Hypothalamus (tissue), 51 donors: ENCODE data around the gene FBXW8.

Experiments used
- DNase-seq, 51 donors: peaks; one replicate each; lab custom pipeline; 2025; lab: John Stamatoyannopoulos, UW

FBXW8 gene

DNA sequence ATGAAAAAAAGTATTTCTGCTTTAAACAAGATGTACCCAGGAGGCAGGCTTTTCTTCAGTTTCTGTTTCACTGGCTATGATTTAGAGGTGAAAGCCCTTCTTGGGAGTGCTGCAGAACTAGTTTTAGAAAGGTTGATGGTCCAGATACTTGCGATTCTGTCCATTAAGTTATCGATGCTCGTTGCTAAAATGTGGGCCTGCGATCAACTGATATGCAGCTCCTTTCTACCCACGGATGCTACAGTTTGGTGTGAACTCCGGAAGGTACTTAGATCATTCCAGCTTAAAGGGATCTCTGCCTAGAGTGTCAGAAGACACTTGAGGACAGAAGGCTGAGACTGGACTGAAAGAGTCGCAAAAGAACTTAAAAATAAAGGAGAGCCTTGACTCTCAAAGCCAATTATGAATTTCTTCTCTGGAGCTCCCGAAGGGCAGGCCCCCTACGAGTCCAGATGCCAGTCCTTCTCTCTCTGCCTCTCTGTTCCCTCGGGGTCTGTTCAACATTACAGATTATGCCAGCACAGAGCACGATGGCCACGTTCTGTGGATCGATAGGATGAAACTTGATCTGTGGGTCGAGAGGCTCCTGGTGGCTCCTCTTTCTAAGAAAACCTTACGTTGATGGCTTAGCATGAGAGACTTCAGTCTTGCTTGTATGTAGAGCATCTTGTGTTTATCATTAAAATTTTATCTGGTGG is 40.0 kb downstream of the FBXW8 start:
- DNase-seq: no peak

DNA sequence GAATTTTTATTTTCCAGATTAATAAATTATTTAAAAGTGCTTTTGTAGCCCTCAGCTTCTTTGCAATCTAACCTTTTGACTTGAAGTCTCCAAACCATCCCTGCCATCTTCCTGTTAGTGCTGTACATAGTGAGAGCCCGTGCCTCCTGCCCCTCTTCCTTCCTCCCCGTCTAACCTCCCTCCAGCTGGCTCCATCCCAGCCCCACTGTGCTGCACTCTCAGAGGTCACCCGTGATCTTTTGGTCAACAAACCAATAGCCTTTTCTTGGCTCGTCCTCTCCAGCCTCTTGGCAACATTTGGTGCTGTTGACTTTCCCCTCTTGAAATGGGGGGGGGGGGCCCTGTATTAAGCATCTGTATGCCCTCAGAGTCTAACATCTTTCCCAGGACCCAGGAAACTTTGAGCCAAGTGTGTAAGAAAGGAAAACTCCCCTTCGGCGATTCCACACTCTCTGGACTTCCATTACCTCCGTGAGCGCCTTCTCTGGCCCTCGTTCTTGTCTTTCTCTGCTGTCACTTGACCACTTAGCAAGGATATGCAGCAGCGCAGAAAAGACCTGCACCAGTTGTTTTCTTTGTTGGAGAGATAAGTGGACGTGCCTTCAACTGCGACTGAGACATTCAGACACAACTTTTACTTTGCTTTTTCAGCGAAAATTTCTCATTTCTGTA is 44.1 kb downstream of the FBXW8 start:
- peak in 9 of 51 donors; percentile 7 to 31 (median 10) for DNase-seq

DNA sequence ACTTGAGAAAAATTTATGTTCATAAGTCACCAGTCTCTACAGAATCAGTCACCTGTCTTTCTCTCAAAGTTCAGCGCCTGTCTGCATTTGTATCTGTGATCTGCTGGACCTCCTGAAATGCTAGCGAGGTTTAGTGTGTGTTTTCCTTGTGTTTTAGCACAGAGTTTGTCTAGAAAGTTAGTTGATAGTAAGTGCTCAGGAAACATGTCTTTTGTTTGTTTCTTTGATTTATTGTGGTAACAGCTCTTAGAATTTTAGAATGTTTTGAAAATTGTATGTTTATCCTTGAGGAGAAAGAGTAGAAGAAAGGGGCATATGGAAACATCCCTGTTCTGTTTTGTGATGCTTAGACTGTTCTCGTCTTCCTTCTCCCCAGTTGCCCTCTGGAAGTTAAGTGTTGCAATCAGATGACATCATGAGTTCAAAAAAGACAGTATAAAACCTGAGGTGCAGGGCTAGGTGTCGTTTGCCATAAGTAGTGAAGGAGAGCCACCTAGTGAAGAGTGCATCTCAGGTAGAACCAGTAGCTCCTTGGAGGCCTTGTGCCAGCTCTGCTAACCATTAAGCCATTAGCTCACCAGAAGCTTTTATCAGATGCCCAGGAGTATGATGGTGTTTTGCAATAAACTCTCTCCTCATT is 44.8 kb downstream of the FBXW8 start:
- DNase-seq: no peak

DNA sequence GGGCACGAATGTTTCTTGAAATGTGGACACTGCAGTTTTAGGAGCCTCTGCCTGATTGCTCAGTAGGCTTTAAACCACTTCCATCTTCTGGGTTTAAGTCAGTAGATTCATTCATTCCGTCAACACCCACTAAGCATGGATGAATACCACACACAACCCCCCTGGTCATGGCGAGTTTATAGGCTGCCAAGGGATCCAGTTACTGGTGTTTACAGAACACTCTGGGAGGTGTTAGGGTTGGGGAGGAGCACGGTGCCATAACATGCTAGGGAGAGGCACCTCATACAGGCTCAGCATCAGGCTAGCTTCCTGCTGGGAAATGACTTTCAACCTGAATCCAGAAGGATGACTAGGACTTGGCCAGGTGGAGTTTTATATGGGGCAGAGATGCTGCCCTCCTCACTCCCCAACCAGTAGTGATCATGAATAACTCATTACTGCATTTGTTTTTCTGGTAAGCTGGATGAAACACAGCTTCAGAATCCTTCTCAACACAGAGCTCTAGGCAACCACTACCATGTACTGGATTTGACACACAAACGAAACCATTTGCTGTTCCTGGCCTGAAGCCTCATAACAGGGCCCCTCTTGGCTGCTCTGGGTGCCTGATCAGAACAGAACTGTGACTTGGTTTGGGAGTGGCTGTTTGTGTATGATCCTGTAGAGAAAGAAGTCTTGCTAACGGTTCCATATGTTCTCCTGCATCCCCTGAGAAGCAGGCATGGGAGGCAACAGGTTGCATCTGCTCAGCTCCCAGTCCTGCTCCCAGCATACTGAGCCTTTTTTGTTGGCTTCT is 47.9 kb downstream of the FBXW8 start:
- DNase-seq: no peak

DNA sequence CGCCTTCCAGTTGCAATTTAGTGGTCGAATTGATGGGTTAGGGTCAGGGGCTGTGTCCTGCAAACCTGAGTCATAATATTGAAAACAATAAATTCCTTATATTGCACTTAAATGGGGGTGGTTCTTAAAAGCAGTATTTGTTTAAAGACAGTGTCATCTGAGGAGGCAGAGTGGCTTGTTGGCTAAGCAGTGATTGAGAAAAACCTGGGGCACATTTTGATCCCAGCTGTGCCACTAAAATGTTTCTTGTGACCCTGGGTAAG is 48.4 kb downstream of the FBXW8 start:
- DNase-seq: no peak

DNA sequence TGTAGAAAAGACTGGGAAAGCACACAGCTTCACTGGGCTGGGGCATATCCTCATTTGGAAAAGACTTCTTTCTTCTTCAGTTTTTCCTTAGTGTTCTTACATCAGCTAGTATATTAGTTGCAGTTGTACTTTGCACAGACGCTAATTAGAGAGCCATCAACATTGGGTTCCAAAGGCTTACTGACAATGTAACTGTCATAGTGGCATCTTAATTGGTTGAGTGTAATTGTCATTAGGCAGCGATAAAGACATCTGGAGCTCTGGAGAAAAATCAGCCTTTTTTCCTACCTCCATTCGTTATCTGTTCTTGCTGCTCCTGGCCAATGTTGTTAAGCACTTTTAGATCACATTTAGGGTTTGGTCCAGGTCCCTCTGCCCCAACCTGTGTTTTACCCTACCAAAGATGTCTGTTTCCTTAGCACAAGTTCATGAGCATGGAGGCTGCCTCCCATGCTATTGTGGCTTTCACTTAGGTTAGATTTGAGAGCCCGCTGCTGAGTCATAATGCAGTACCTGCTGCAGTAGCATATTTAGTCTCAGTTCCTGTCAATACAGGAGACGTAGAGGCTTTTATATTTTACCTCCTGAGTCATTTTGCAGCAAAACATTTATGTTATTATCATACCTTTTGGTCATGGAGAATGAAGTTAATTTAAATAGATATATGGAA is 49.2 kb downstream of the FBXW8 start:
- peak in 1 of 51 donors; percentile 12 for DNase-seq

DNA sequence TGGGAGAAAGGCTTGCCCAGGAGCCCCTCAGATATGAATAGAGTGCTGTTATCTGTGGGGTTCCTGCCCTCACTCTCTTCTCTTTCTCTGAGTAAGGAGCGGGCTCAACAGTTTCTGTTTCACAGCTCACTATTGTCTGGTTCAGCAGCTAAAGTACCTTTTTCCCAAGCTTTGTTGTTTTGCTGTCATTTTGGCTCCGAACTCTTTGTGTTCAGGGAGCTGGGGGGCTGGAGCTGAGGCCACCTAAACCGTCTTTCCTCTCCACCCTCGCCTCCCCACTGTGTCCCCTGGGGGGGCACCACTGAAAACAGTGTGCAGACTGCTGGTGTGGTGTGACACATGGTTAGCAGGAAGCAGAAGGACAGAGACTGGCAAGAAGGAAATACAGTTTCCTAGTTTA is 51.4 kb downstream of the FBXW8 start:
- no peak for DNase-seq

DNA sequence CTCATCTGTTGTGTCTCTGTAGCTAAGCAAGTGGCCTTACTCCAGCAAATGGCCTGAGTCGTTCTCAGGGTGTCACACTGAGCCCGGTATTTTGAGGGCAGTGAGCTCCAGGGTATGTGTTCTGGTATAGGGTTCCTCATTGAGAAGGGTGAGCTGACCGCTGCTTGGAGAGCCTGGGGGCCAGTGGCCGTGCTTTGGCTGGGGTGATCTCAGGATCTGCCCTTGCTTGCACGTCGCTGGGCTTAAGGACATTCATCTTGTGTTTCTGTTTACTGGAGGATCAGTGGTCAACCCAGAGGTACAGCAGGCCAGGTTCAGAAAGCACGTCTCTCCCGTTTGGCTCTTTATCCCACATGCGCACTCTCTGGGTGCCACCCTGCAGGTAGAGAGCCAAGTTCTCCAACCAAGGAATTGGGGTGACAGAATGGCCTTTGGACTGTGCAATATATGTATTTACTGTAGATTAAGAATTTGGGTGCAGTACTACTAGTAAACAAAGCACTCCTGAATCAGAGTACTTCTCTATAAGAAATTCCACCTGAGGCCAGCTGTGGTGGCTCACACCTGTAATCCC is 52.1 kb downstream of the FBXW8 start:
- DNase-seq: no peak

DNA sequence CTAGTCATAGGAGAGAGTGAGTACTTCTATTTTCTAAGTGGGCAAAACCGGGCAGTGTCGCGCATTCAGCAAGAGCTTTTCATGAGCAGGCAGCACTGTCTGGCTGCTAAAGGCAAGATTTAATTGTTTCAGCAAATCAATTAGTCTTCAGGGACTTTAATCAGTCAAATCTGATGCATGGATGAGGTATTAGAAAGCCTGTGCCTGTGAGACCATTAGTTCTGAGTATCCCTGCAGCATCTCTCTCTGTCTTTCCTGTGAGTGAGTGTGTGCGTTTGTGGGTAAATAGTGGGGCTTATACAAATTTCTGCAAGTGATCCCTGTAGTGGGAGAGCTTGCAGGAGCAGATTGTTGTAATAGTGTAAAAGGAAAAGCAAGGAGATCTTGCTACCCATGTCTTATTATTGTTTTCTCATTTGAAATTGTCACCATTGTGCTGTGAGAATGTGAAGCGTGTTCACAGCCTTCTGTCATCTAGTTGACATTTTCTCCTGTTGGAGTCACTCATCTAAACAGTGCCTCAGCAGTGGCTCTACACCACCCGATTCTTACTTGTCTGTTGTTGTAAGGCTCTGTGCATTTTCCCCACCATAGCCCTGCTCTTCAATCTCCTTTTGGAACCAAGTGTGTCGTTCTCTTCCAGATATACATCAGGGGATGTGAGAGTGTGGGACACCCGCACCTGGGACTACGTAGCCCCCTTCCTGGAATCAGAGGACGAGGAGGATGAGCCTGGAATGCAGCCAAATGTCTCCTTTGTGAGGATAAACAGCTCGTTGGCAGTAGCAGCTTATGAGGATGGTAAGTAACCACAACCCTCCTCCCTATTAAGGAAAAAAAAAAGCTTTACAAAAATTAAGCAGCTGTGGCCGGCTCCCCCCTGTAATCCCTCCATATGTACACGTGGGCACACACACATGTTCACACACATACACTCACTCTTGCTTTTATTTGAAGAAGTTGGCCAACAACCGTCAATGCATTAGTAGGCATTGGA is 53.6 kb downstream of the FBXW8 start:
- peak in 1 of 51 donors; percentile 6 for DNase-seq

DNA sequence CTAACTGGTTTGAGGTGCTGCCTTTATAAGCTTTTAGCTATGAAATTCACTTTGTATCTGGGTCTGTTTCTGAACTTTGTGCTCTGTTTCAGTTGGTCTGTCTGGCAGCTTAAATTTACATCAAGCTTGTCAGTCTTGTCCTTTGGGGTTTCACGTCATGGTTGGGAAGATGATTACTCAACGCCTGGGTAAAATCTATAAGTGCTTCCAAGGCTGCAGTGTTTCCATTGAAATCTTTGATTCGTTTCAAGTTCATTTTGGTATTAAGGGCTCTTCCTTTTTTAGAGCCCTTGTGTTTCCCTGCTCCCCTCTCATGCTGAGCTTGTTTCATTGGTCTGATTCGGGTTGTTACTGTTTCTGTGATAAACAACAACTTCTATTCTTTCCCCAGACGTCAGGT is 58.2 kb downstream of the FBXW8 start:
- DNase-seq: no peak

DNA sequence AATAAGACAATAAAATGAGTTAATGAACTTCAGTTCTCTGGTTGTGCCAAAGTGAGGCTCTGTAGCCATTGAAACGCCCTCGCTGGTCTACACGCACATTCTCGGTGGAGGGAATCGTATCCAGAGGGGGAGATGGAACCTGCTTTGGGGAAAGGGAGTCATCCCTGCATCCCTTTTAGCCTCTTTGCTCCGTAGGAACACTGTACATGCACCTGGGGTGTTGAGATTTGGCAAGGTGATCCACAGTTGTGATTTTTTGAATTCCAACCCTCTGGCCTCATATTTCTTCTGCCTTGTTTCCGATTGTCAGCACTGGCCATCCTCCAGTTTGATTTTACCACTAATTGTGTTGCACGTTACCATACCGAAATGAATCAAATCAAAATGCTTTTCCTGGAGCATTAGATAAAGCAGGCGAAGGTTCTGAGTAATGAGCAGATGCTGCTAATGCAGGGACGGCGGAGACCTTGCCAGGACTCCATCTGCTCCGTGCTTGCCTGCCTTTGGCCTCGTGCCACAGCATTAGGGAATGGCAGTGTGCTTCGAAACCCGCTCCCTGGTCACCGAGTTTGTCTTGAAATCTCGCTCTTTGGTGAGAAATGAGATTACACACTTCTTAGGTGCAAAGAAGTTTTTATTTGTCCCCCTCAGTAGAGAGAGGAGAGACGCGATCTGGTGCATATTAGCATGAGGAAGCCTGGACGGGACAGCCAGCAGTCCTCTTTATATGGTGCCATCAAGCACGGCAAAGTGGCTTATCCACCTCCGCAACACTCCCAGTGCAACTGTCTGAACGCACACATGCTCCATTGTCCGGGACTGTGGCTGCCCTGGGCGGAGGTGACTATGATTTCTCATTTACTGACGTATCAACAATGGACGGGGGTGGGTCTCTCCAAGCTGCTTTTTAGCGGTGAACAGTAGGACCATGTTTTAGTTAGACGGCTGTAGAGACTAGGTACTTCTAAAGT is 59.1 kb downstream of the FBXW8 start:
- peak in 6 of 51 donors; percentile 4 to 39 (median 11) for DNase-seq

DNA sequence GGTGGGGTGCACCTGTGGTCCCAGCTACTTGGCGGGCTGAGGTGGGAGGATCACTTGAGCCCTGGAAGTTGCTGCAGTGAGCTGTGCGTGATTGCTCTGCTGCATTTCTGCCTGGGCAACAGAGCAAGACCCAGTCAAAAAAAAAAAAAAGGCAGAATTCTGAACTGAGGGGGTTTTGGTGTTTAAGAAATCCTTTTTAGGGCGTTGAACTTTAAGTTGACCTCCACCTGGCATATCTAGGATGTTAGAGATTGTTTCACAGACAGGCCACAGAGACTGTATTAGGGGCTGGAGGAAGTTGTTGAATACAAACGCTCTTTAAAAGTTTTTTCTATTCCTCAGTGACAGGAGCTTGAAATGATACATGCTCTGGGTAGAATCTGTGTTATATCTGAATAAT is 60.5 kb downstream of the FBXW8 start:
- no peak for DNase-seq

DNA sequence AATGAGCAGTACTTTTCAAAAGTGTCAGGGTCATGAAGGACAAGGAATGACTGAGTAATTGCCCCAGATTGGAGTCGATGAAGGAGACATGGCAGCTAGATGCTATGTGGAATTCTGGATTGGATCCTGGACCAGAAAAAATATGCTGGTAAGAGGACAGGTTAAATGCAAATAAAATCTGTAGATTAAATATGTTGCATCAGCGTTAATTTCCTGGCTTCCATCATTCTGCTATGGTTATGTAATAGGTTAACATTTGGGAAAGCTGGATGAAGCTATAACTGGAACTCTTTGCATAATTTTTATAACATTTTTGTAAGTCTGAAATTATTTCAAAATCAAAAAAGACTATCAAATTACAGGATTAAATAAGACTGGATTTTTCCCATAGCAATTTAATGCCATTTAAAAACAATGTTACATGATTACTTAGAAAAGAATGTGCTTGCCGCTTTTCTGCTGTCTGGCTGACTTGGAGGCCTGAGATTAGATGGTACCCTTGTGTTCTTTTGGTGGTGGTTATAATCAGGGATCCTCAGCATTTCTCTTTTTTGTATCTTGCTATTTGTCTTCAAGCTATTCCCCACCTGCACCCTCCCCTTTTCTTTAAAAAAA is 65.1 kb downstream of the FBXW8 start:
- no peak for DNase-seq

DNA sequence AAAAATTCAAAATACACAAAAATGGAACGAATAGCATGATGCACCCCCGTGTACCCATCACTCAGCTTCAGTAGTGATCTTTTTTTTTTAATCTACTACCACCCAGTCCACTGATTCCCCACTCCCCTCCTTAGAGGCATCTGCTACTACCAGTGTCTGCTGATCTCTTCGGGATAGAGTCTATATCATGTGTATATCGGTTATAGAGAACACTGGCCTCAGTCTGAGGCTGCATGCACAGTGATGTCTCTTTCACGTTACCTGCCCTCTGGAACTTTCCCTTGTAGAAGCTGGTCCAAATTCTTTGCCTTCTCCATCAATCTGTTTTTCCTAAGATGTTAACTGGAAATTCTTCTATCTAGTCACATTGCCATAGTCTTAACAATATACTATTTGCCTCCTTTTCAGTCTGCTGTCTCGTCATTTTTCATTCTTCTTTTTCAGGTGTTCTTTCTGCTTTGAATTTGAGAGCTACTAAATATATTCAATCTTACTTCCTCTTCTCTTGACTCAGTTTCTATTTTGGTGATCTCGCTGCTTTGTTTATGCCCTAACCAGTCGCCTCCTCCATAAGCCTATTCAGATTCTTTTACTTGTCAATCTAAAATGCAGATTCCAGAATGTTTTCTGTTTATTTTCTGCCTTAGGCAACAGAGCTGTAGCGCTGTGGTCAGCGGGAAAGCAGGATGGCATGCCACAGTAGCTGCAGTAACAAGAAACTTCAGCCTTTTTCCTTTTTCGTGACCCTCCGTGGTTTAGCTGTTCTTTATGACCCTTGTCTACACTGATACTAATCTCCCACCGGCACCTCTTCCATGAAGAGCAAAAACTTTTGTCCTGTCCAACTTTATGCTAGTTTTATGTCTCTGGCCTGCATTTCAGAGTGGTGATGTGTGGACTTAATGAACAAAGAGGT is 67.0 kb downstream of the FBXW8 start:
- no peak for DNase-seq

DNA sequence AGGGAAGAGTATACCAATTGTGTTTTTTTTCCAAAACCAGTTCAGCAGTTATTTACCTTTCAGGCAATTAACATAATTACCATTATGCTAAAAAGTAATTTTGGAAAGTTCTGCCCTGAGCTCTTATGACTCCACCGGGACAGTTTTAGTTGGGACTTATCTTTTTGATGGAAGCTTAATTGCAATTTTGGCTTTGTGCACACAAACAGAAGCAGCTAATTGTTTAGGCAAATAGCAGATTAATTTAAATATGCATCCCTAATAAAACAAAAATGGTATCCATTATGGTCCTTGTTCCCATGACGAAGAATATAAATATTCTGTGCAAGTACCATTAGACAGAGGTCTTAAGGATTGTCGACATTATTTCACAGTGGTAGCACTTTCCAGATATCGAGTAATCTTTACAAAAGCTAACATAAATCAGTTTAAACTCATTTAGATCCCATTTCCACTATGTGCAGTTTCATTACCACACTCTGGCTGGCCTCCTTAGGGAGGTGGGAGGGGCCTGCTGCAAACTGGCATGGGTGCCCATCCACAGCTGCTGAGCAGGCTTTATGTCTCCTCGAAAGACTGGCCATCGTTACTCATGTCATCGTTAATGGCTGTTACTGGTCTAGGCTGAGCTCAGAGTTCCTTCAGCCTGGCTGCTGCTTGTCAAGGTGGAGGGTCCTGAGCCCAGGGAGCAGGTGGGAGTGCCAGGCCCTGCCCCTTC is 68.2 kb downstream of the FBXW8 start:
- no peak for DNase-seq

DNA sequence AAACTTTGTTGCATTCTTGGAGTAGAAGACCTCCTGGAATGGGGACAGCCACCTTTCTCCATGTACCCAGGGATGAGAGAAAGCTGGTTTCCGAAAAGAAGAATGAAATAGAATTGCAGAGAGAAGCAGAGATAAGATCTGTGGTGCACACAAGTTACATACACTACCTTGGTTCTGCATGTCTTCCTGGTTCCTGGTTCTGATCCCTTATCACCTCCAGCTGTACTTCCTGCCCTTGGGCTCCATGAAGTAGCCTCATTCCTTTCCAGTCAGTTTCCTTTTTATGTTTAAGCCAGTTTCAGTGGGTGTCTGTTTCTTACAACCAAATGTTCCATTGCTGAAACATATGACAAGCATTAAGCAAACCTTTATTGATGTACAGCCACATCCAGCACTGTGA is 69.3 kb downstream of the FBXW8 start:
- DNase-seq: no peak
